Head of caudate nucleus (tissue), 42 donors: ENCODE results near the gene CFLAR.
A peak's percentile ranks its signal among the peaks of the same experiment; 100 is the strongest.

ENCODE experiments used
- DNase-seq, 42 donors: peaks; one replicate each; pipeline versions ENCODE4 v3.0.0 to v3.0.0-alpha.2; 2020 to 2021; ENCODE audit warnings: mixed read lengths in 7 of 42
- intact Hi-C: fragments of 100-400 bp; cut with DNase I; formaldehyde crosslinking; loops from one replicate; pipeline ENCODE4 v1.15.0; 2022

CFLAR gene

GRCh38 chr2:201197781-201198180 lies 81.8 kb downstream of the CFLAR start:
- DNase-seq: no peak

GRCh38 chr2:201199847-201200246 lies 83.9 kb downstream of the CFLAR start:
- intact Hi-C loops: no loop called here

More at GRCh38 chr2:201197781-201198180, 81.8 kb downstream of the CFLAR start:
- intact Hi-C loops: no loop called here

GRCh38 chr2:201200345-201200744 lies 84.4 kb downstream of the CFLAR start:
- DNase-seq: no peak
- intact Hi-C loops: no loop called here

More at GRCh38 chr2:201199847-201200246, 83.9 kb downstream of the CFLAR start:
- DNase-seq: no peak

- no peak for DNase-seq
- intact Hi-C loops: no loop called here
These were observed 85.4 kb downstream of the CFLAR start for GRCh38 chr2:201201371-201201770.

- intact Hi-C loops: no loop called here
- no peak for DNase-seq
These were observed 88.1 kb downstream of the CFLAR start for GRCh38 chr2:201203916-201204654.

GRCh38 chr2:201204655-201205514 lies 88.9 kb downstream of the CFLAR start:
- DNase-seq: no peak
- intact Hi-C loops: no loop called here

GRCh38 chr2:201205515-201205849 lies 89.5 kb downstream of the CFLAR start:
- intact Hi-C loops: no loop called here
- DNase-seq: no peak

GRCh38 chr2:201208563-201209252 lies 92.7 kb downstream of the CFLAR start:
- intact Hi-C loops: no loop called here

GRCh38 chr2:201215963-201216362 lies 100.0 kb downstream of the CFLAR start:
- no peak for DNase-seq
- intact Hi-C loops: no loop called here

More at GRCh38 chr2:201208563-201209252, 92.7 kb downstream of the CFLAR start:
- DNase-seq: peak in 18 of 42 donors; percentile 4 to 56 (median 20)

- intact Hi-C loops: no loop called here
- DNase-seq: no peak
These were observed 101.0 kb downstream of the CFLAR start for GRCh38 chr2:201216918-201217317.

GRCh38 chr2:201218780-201219179 lies 102.8 kb downstream of the CFLAR start:
- intact Hi-C loops: no loop called here
- DNase-seq: no peak

GRCh38 chr2:201219328-201220096 lies 103.5 kb downstream of the CFLAR start:
- no peak for DNase-seq
- intact Hi-C loops: no loop called here

- intact Hi-C loops: no loop called here
- peak in 14 of 42 donors; percentile 5 to 47 (median 16) for DNase-seq
These were observed 104.2 kb downstream of the CFLAR start for GRCh38 chr2:201220102-201220570.

GRCh38 chr2:201223089-201224073 lies 107.4 kb downstream of the CFLAR start:
- DNase-seq: no peak
- intact Hi-C loops: no loop called here
